Activated CD4-positive, alpha-beta memory T cell treated with anti-CD3 and anti-CD28 coated beads for 36 hours (primary cell): ENCODE results near the gene SHKBP1. TPM values are rescaled to one million over a fixed set of nuclear protein-coding genes. Genes with fewer than 3 reads are reported as not detected.
A peak's percentile ranks its signal among the peaks of the same experiment; 100 is the strongest.

Source experiments
- CTCF ChIA-PET: fragments of 350-600 bp; sonication (Branson Sonifier 250); formaldehyde crosslinking; loops from one replicate; lab custom pipeline; 2021; ENCODE audit warnings: antibody characterized with exemption, inconsistent platforms; lab: Charles Lee
- POLR2A ChIA-PET: fragments of 350-600 bp; sonication (Branson Sonifier 250); formaldehyde crosslinking; loops from one replicate; lab custom pipeline; 2021; ENCODE audit warnings: antibody characterized with exemption; lab: Charles Lee
- DNase-seq: peaks from one replicate; pipeline ENCODE4 v3.0.0-alpha.2; 2020
- H3K27ac Mint-ChIP-seq: one replicate; pipeline ENCODE4 v1.8.0; 2021; ENCODE audit warnings: mixed read lengths
- H3K27me3 Mint-ChIP-seq: one replicate; pipeline ENCODE4 v1.8.0; 2021; ENCODE audit warnings: mixed read lengths
- H3K36me3 Mint-ChIP-seq: one replicate; pipeline ENCODE4 v1.8.0; 2021; ENCODE audit warnings: mixed read lengths
- H3K4me1 Mint-ChIP-seq: one replicate; pipeline ENCODE4 v1.8.0; 2021; ENCODE audit warnings: low read depth, mixed read lengths
- H3K4me3 Mint-ChIP-seq: one replicate; pipeline ENCODE4 v1.8.0; 2021; ENCODE audit warnings: mild to moderate bottlenecking, mixed read lengths
- H3K9me3 Mint-ChIP-seq: one replicate; pipeline ENCODE4 v1.8.0; 2021; ENCODE audit warnings: mixed read lengths
- intact Hi-C: fragments of 100-400 bp; cut with micrococcal nuclease; formaldehyde crosslinking; loops from one replicate; pipeline ENCODE4 v1.15.1; 2023
- total RNA-seq, 2 experiments: library from RNA; stranded (reverse); gene quantifications; one replicate each; pipeline ENCODE4 v1.2.3, GENCODE V29; 2021

SHKBP1 gene
- total RNA-seq, 2 experiments from 2014 or later = 112 to 126 TPM

- Mint-ChIP-seq H3K4me1 (peaks cover 58% of the 10 kb centered on the region), H3K36me3 (no peaks in the 10 kb centered on the region), H3K4me3 (no peak overlapping the region), H3K27ac (no peak overlapping the region), H3K27me3 (peaks cover 30% of the 10 kb centered on the region), H3K9me3 (no peaks in the 10 kb centered on the region)
- POLR2A ChIA-PET = interaction anchor here (0.6 to 1.4 kb wide), 2 partner anchors 8 to 10 kb away, joined by 3 read pairs; no protein-coding TSS in a partner anchor
- intact Hi-C loops = loop anchor here (1.0 to 2.0 kb wide), 4 partner anchors 16 to 294 kb away; no protein-coding TSS in a partner anchor
- DNase-seq = no peak
- CTCF ChIA-PET = interaction anchor here (0.9 to 6.5 kb wide), 13 partner anchors 17 to 294 kb away, joined by 3 to 60 read pairs (median 7); partner anchors contain the start of gene BLVRB
These were observed 22.2 kb downstream of the SHKBP1 start for GRCh38 chr19:40598918-40599307.

DNA sequence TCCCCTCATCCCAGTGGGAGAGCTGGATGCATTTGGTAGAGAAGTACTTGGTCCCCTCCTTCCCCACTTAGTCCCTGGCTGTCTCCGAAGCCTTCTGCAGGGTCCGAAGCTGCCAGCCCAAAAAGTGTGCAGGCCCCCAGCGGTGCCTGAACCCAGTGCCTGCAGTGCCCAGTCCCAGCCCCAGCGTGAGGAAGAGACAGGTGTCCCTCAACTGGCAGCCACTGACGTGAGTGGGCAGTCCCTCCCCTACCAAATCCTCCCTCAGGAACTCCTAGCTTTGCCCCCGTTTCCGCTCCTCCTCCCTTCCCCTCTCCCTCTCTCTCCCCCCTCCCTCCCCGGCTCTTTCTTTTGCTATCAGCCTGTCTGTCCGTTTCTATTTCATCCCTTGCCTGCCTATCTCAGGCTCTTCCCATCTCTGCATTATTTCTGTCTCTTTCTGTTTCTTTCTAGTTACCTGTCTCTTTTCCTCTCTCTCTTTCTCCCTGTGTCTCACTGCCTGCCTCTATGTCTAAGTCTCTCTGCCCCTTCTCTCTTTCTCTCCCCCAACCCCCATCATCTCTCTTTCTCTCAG lies 22.7 kb downstream of the SHKBP1 start:
- no peaks in the 10 kb centered on the region for H3K36me3 Mint-ChIP-seq
- H3K4me3 Mint-ChIP-seq = peak overlapping the region; percentile 18
- peaks cover 30% of the 10 kb centered on the region for H3K27me3 Mint-ChIP-seq
- DNase-seq = peak; percentile 43
- peaks cover 60% of the 10 kb centered on the region for H3K4me1 Mint-ChIP-seq
- no peak overlapping the region for H3K27ac Mint-ChIP-seq
- ChIA-PET POLR2A (interaction anchor here (0.5 to 1.4 kb wide), 4 partner anchors 9 to 193 kb away, joined by 3 to 5 read pairs (median 4); no protein-coding TSS in a partner anchor), CTCF (interaction anchor here (0.9 to 6.5 kb wide), 12 partner anchors 11 to 294 kb away, joined by 3 to 60 read pairs (median 8); partner anchors contain the start of gene BLVRB)
- H3K9me3 Mint-ChIP-seq = no peaks in the 10 kb centered on the region
- intact Hi-C loops = loop anchor here (2.0 kb wide), 2 partner anchors 15 to 295 kb away; no protein-coding TSS in a partner anchor

DNA sequence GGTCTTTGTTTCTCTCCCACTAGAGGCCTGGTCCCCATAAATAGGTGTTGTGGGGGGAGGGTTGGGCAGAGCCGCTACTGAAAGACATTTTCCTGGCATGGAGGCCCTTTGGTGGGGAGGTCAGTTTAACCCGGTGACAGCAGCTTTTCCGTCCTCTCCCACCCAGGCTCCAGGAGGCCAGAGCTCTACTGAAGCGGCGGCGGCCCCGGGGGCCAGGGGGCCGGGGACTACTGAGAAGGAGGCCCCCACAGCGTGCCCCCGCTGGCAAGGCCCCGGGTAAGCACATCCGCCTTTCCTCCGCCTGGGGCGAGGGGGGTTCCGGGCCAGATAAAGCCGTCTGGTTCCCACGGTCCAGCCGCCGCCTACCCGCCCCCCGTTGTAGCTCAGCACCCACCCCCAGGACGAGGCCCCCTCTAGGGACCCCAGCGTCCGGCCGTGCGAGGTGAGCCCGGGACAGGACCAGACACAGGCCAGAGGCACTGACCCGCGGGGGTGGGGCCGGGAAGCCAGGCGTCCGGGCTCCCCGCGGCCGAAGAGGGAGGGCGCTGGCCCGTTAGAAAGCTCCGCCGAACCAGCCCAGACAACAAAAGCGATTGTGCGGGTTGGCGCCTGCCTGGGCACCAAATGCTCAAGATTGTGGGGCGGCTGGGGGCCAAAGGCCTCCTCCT lies 23.4 kb downstream of the SHKBP1 start:
- Mint-ChIP-seq H3K4me3 (peak overlapping the region; percentile 28), H3K27ac (no peak overlapping the region), H3K4me1 (peaks cover 60% of the 10 kb centered on the region), H3K9me3 (no peaks in the 10 kb centered on the region), H3K27me3 (peaks cover 30% of the 10 kb centered on the region), H3K36me3 (no peaks in the 10 kb centered on the region)
- POLR2A ChIA-PET = interaction anchor here (0.5 to 1.4 kb wide), 4 partner anchors 9 to 193 kb away, joined by 3 to 5 read pairs (median 4); no protein-coding TSS in a partner anchor
- no peak for DNase-seq
- CTCF ChIA-PET = interaction anchor here (0.9 to 6.5 kb wide), 11 partner anchors 9 to 295 kb away, joined by 3 to 60 read pairs (median 7); partner anchors contain the start of gene BLVRB
- intact Hi-C loops = loop anchor here (2.0 to 5.0 kb wide), 3 partner anchors 15 to 313 kb away; partner anchors contain the start of gene AKT2

DNA sequence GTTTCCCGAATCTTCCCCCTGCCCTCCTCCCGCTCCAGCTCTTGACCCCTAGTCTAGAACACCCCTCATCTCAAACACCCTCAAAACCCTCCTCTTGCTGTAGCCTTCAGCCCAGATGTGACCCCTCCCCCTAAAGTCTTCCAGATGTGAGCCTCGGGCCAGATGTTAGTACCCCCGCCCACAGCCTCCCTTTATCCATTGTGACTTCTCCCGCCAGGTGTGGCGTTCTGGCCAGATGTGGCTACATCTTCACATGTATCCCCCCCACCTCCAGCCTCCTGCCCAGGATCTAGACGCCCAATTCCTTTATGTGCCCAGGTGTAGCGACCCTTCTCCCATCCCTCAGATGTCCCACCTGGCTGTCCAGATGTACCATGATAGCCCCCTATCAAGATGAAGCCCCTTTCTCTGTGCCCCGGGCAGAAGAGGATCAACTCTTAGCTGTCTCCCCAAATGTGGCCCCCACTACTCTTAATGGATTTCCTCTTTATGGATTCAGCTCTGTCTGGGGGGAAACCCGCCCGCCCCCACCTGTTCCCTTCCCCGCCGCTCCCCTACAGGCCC lies 24.0 kb downstream of the SHKBP1 start:
- POLR2A ChIA-PET = interaction anchor here (1.0 to 1.2 kb wide), 2 partner anchors 68 to 162 kb away, joined by 3 to 4 read pairs; no protein-coding TSS in a partner anchor
- CTCF ChIA-PET = interaction anchor here (1.1 to 6.5 kb wide), 10 partner anchors 10 to 295 kb away, joined by 3 to 60 read pairs (median 10); no protein-coding TSS in a partner anchor
- no peaks in the 10 kb centered on the region for H3K9me3 Mint-ChIP-seq
- H3K27me3 Mint-ChIP-seq = peaks cover 30% of the 10 kb centered on the region
- H3K4me1 Mint-ChIP-seq = peaks cover 63% of the 10 kb centered on the region
- peak overlapping the region; percentile 28 for H3K4me3 Mint-ChIP-seq
- H3K27ac Mint-ChIP-seq = no peak overlapping the region
- no peak for DNase-seq
- intact Hi-C loops = loop anchor here (5.0 kb wide), 1 partner anchor 313 kb away; the partner anchor contains the start of gene AKT2
- H3K36me3 Mint-ChIP-seq = no peaks in the 10 kb centered on the region

DNA sequence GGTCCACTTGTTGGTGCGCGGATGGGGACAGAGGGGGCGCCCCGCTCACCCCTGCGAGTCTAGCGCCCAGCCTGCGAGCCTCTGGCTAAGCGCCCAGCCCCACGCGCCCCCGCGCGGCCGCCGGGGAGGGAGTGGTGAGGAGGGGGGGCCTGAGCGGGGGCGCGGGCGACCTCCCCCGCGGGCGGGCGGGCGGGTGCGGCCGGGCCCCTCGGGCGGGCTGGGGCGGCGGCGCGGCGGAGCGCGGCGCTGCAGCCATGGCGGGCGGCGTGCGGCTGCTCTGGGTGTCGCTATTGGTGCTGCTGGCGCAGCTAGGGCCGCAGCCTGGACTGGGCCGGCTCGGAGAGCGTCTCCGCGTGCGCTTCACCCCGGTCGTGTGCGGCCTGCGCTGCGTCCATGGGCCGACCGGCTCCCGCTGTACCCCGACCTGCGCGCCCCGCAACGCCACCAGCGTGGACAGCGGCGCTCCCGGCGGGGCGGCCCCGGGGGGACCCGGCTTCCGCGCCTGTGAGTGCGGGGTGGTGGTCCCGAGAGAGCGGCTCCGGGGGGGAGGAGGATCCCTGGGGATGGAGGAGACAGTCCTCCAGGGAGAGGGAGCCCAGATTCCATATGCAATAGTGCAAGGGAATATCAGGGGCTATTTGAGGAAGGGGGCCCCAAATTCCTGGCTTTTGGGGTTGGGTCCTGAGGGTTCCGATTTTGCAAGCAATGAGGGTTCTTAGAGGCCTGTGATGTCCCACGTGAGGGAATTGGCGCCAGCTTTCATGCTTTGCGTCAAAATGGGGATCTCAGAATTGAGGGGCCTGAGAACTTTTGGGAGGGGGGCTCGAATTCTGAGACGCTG lies 24.7 kb downstream of the SHKBP1 start, which contains the start of gene LTBP4:
Gene LTBP4, plus strand, starts transcription at position 236 of the 841 bp plus-strand sequence. Its CDS starts 19 bp downstream, at position 255.
- intact Hi-C loops = loop anchor here (5.0 kb wide), 1 partner anchor 314 kb away; the partner anchor contains the start of gene AKT2
- Mint-ChIP-seq H3K9me3 (no peaks in the 10 kb centered on the region), H3K27ac (no peak within 1 kb of the TSS), H3K36me3 (no peaks in the 10 kb centered on the region), H3K4me1 (peaks cover 65% of the 10 kb centered on the region), H3K4me3 (peak within 1 kb of the TSS; percentile 28), H3K27me3 (peaks cover 28% of the 10 kb centered on the region)
- ChIA-PET CTCF (interaction anchor here (0.8 to 6.5 kb wide), 10 partner anchors 10 to 296 kb away, joined by 3 to 60 read pairs (median 10); partner anchors contain the start of gene BLVRB), POLR2A (interaction anchor here (1.0 to 1.2 kb wide), 2 partner anchors 69 to 163 kb away, joined by 3 to 4 read pairs; no protein-coding TSS in a partner anchor)
- peak; percentile 38 for DNase-seq

DNA sequence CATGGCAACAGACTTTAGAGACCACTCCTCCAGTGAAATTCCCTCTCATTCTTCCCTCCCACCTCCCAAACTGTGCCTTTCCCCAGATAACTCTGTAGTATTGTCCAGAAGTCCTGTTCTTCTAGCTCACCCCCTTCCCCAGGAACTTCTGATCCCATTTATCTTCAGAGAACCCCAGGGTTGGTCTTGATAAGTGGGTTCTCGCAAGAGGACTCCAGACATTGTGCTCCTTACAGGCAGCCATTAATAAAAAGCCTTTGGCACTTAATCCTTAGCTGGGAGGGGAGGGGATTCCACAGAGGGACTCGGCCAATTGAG lies 26.4 kb downstream of the SHKBP1 start:
- Mint-ChIP-seq H3K27me3 (peaks cover 22% of the 10 kb centered on the region), H3K36me3 (no peaks in the 10 kb centered on the region), H3K4me1 (peaks cover 69% of the 10 kb centered on the region), H3K27ac (no peak overlapping the region), H3K4me3 (peak overlapping the region; percentile 5), H3K9me3 (no peaks in the 10 kb centered on the region)
- DNase-seq = no peak
- intact Hi-C loops = loop anchor here (5.0 kb wide), 1 partner anchor 316 kb away; the partner anchor contains the start of gene AKT2
- POLR2A ChIA-PET = interaction anchor here (0.6 to 4.4 kb wide), 3 partner anchors 12 to 944 kb away, joined by 3 to 27 read pairs (median 5); partner anchors contain the start of gene FBL
- CTCF ChIA-PET = interaction anchor here (1.0 to 6.5 kb wide), 12 partner anchors 10 to 298 kb away, joined by 3 to 60 read pairs (median 8); partner anchors contain the start of gene BLVRB

GRCh38 chr19:40603389-40604170 lies 26.9 kb downstream of the SHKBP1 start:
- Mint-ChIP-seq H3K27ac (peak overlapping the region; percentile 87), H3K4me3 (peak overlapping the region; percentile 81), H3K4me1 (peaks cover 67% of the 10 kb centered on the region), H3K36me3 (no peaks in the 10 kb centered on the region), H3K27me3 (peaks cover 18% of the 10 kb centered on the region), H3K9me3 (no peaks in the 10 kb centered on the region)
- peak; percentile 99 for DNase-seq
- intact Hi-C loops = loop anchor here (2.0 to 5.0 kb wide), 4 partner anchors 27 to 316 kb away; partner anchors contain the start of genes AKT2, BLVRB and SHKBP1
- CTCF ChIA-PET = interaction anchor here (1.0 to 6.5 kb wide), 14 partner anchors 8 to 298 kb away, joined by 3 to 60 read pairs (median 6); partner anchors contain the start of gene BLVRB
- POLR2A ChIA-PET = interaction anchor here (0.6 to 4.4 kb wide), 4 partner anchors 11 to 943 kb away, joined by 3 to 27 read pairs (median 4); partner anchors contain the start of gene FBL

DNA sequence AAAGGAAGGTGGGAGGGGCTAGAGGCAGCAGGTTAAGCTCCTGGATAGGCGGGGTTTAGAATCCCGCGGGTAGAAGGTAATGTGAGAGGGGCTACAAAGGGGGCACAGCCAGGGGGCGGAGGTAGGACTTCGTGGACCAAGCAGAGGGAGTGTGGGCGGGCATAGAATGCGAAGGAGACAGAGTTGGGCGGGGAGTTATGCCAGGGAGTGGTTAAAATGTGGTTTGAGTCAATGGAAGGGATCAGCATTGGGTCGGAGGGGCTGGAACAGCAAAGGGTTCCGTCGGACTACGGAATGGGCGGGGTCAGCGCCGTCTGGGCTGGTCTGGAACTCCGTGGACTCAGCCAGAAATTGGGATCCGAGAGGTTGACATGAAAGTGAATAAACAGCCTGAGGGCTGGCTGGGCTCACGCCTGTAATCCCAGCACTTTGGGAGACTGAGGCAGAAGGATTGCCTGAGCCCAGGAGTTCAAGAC lies 27.5 kb downstream of the SHKBP1 start:
- intact Hi-C loops = loop anchor here (2.0 to 5.0 kb wide), 4 partner anchors 27 to 317 kb away; partner anchors contain the start of genes AKT2, BLVRB and SHKBP1
- peak overlapping the region; percentile 87 for H3K27ac Mint-ChIP-seq

DNA sequence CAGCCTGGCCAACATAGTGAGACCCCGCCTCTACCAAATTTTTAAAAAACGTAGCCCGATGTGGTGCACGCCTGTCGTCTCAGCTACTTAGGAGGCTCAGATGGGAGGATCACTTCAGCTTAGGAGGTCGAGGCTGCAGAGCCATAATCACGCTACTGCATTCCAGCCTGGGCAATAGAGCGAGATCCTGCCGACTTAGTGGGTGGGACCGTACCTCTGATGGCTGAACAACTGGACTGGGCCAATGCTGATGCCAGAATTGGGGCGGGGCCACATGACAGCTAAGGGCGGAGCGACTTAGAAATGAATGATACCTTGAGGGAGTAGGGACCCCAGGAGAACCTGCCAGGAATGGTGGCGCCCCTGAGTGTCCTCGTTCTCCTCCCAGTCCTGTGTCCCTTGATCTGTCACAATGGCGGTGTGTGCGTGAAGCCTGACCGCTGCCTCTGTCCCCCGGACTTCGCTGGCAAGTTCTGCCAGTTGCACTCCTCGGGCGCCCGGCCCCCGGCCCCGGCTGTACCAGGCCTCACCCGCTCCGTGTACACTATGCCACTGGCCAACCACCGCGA lies 28.1 kb downstream of the SHKBP1 start:
- no peaks in the 10 kb centered on the region for H3K36me3 Mint-ChIP-seq
- peaks cover 11% of the 10 kb centered on the region for H3K27me3 Mint-ChIP-seq
- H3K27ac Mint-ChIP-seq = peak overlapping the region; percentile 90
- DNase-seq = peak; percentile 40
- CTCF ChIA-PET = interaction anchor here (1.7 to 6.5 kb wide), 9 partner anchors 9 to 299 kb away, joined by 5 to 60 read pairs (median 9); no protein-coding TSS in a partner anchor
- POLR2A ChIA-PET = interaction anchor here (0.5 to 4.4 kb wide), 3 partner anchors 10 to 256 kb away, joined by 3 to 27 read pairs (median 4); partner anchors contain the start of genes C19orf47 and PLD3
- H3K9me3 Mint-ChIP-seq = no peaks in the 10 kb centered on the region
- intact Hi-C loops = loop anchor here (1.0 to 5.0 kb wide), 6 partner anchors 11 to 317 kb away; partner anchors contain the start of genes AKT2, BLVRB, SERTAD3 and SHKBP1
- H3K4me1 Mint-ChIP-seq = peaks cover 65% of the 10 kb centered on the region
- peak overlapping the region; percentile 81 for H3K4me3 Mint-ChIP-seq

More for the DNA sequence above, 27.5 kb downstream of the SHKBP1 start:
- Mint-ChIP-seq H3K9me3 (no peaks in the 10 kb centered on the region), H3K27me3 (peaks cover 15% of the 10 kb centered on the region), H3K4me3 (peak overlapping the region; percentile 81), H3K36me3 (no peaks in the 10 kb centered on the region), H3K4me1 (peaks cover 68% of the 10 kb centered on the region)
- ChIA-PET POLR2A (interaction anchor here (0.7 to 4.4 kb wide), 2 partner anchors 10 to 34 kb away, joined by 3 to 27 read pairs; no protein-coding TSS in a partner anchor), CTCF (interaction anchor here (1.0 to 6.5 kb wide), 10 partner anchors 9 to 299 kb away, joined by 3 to 60 read pairs (median 8); partner anchors contain the start of gene BLVRB)
- no peak for DNase-seq
